NCI-H446 treated with DMSO at 0.1 percent for 48 hours (cell line): ENCODE results near the gene HNRNPA0.

Source experiments
- DNase-seq: peaks from one replicate; lab custom pipeline; 2025; lab: John Stamatoyannopoulos, UW

Gene HNRNPA0

GRCh38 chr5:137727623-137728022 lies 26.5 kb downstream of the HNRNPA0 start:
- no peak for DNase-seq

- DNase-seq = no peak
Measured at GRCh38 chr5:137724251-137724650, 29.9 kb downstream of the HNRNPA0 start.

- peak; percentile 62 for DNase-seq
Measured at GRCh38 chr5:137718611-137719010, 35.6 kb downstream of the HNRNPA0 start.

GRCh38 chr5:137716337-137716736 lies 37.8 kb downstream of the HNRNPA0 start:
- no peak for DNase-seq

- DNase-seq = no peak
Measured at GRCh38 chr5:137715456-137715855, 38.7 kb downstream of the HNRNPA0 start.

GRCh38 chr5:137714946-137715345 lies 39.2 kb downstream of the HNRNPA0 start:
- DNase-seq = no peak

GRCh38 chr5:137714494-137714893 lies 39.7 kb downstream of the HNRNPA0 start:
- no peak for DNase-seq

GRCh38 chr5:137712139-137712667 lies 42.0 kb downstream of the HNRNPA0 start:
- DNase-seq = peak; percentile 72

GRCh38 chr5:137710086-137710485 lies 44.1 kb downstream of the HNRNPA0 start:
- DNase-seq = no peak

- DNase-seq = peak; percentile 38
Measured at GRCh38 chr5:137708796-137709559, 45.2 kb downstream of the HNRNPA0 start.

- no peak for DNase-seq
Measured at GRCh38 chr5:137708062-137708461, 46.1 kb downstream of the HNRNPA0 start.

- DNase-seq = no peak
Measured at GRCh38 chr5:137706841-137707240, 47.3 kb downstream of the HNRNPA0 start.

- no peak for DNase-seq
Measured at GRCh38 chr5:137705106-137705505, 49.1 kb downstream of the HNRNPA0 start.

- DNase-seq = no peak
Measured at GRCh38 chr5:137703565-137703964, 50.6 kb downstream of the HNRNPA0 start.

- no peak for DNase-seq
Measured at GRCh38 chr5:137700282-137700680, 53.9 kb downstream of the HNRNPA0 start.

- DNase-seq = no peak
Measured at GRCh38 chr5:137699336-137700281, 54.6 kb downstream of the HNRNPA0 start.

GRCh38 chr5:137696481-137696880 lies 57.7 kb downstream of the HNRNPA0 start:
- DNase-seq = no peak

GRCh38 chr5:137695651-137696428 lies 58.3 kb downstream of the HNRNPA0 start:
- no peak for DNase-seq
